Vagina (tissue), 2 donors: ENCODE results near the gene MYH11. TPM values are rescaled to one million over a fixed set of nuclear protein-coding genes. Genes with fewer than 3 reads are reported as not detected.
"Not testable (repeated sequence)": the region's sequence is repeated elsewhere in the genome, so short reads cannot be mapped to it uniquely, and the experiment has no call there.

Experiments
- DNase-seq, 2 donors: peaks; one replicate each; pipeline ENCODE4 v3.0.0-alpha.2; 2017; ENCODE audit errors: extremely low spot score in 2 of 2
- H3K27ac ChIP-seq: fragments of 200-600 bp; sonication (generic); one replicate; pipeline ENCODE4 v1.5.1; 2019
- H3K27me3 ChIP-seq: fragments of 200-600 bp; sonication (generic); one replicate; pipeline ENCODE4 v1.5.1; 2019
- H3K36me3 ChIP-seq, 2 donors: fragments of 200-600 bp; sonication (generic); one replicate each; pipeline ENCODE4 v1.5.1; 2017 to 2019
- H3K4me1 ChIP-seq: fragments of 200-600 bp; sonication (generic); one replicate; pipeline ENCODE4 v1.5.1; 2019
- H3K4me3 ChIP-seq, 2 donors: fragments of 200-600 bp; sonication (generic); 1 replicate in 1 of 2; 2 replicates in 1 of 2; pipeline ENCODE4 v1.5.1; 2016 to 2019
- H3K9me3 ChIP-seq: fragments of 200-600 bp; sonication (generic); one replicate; pipeline ENCODE4 v1.5.1; 2019
- CTCF ChIP-seq, 3 experiments: fragments of 450-650 bp in 2 of 3; fragments of 200-600 bp in 1 of 3; sonication (generic) in 1 of 3; IDR thresholded peaks; one replicate each; pipeline ENCODE4 v1.5.1; 2017 to 2019; ENCODE audit warnings: antibody characterized with exemption in 3 of 3, mild to moderate bottlenecking in 2 of 3, moderate library complexity in 2 of 3
- POLR2A ChIP-seq, 2 donors: fragments of 450-650 bp; IDR thresholded peaks; one replicate each; pipeline ENCODE4 v1.6.1; 2017; ENCODE audit warnings: antibody characterized with exemption in 2 of 2, mild to moderate bottlenecking in 2 of 2, moderate library complexity in 2 of 2
- POLR2AphosphoS5 ChIP-seq, 2 donors: sonication (generic); formaldehyde crosslinking; IDR thresholded peaks; one replicate each; pipeline ENCODE4 v1.9.0; 2017; ENCODE audit warnings: antibody characterized with exemption in 2 of 2, mild to moderate bottlenecking in 2 of 2, low read depth in 1 of 2; ENCODE audit not compliant: insufficient read depth in 1 of 2
- intact Hi-C: fragments of 100-400 bp; cut with DNase I; formaldehyde crosslinking; loops from one replicate; pipeline ENCODE4 v1.15.1; 2023
- total RNA-seq: library from RNA; depleted of rRNA; stranded (reverse); fragments of >200 nt; gene quantifications from one replicate; pipeline ENCODE4 v1.2.3, GENCODE V29; 2016

MYH11 gene
- total RNA-seq, 1 donor from 2014 or later, result 822 TPM

- TF ChIP-seq CTCF (IDR thresholded peaks at IDR 0.05), result no peak
- TF ChIP-seq POLR2A (IDR thresholded peaks at IDR 0.05), result no peak
- TF ChIP-seq POLR2AphosphoS5 (IDR thresholded peaks at IDR 0.05; ENCODE audit: insufficient read depth in 1 of 2, low read depth in 1 of 2), result no peak
- Histone ChIP-seq H3K4me1 (no peaks in the 10 kb centered on the region), H3K36me3 (no peaks in the 10 kb centered on the region)
Observed at GRCh38 chr16:15846510-15846909, 10.3 kb downstream of the MYH11 start.

GRCh38 chr16:15843635-15844279 lies 13.1 kb downstream of the MYH11 start:
- TF ChIP-seq CTCF (IDR thresholded peaks at IDR 0.05), result no peak
- TF ChIP-seq POLR2A (IDR thresholded peaks at IDR 0.05), result no peak
- no peak for TF ChIP-seq POLR2AphosphoS5 (IDR thresholded peaks at IDR 0.05; ENCODE audit: insufficient read depth in 1 of 2, low read depth in 1 of 2)
- Histone ChIP-seq H3K4me1 (no peaks in the 10 kb centered on the region), H3K4me3 (no peak overlapping the region), H3K27ac (no peak overlapping the region), H3K9me3 (no peaks in the 10 kb centered on the region), H3K36me3 (no peaks in the 10 kb centered on the region), H3K27me3 (no peaks in the 10 kb centered on the region)
- DNase-seq, result no peak
- intact Hi-C loops, result no loop called here

More at GRCh38 chr16:15846510-15846909, 10.3 kb downstream of the MYH11 start:
- Histone ChIP-seq H3K9me3 (no peaks in the 10 kb centered on the region), H3K4me3 (peak overlapping the region in 1 of 2 donors; percentile 10), H3K27me3 (no peaks in the 10 kb centered on the region), H3K27ac (no peak overlapping the region)
- DNase-seq, result no peak
- intact Hi-C loops, result no loop called here

- H3K27ac ChIP-seq, H3K4me3 ChIP-seq, H3K27me3 ChIP-seq, H3K9me3 ChIP-seq, H3K4me1 ChIP-seq, H3K36me3 ChIP-seq, intact Hi-C loops, DNase-seq: not testable (repeated sequence)
Observed at GRCh38 chr16:15839204-15839603, 17.6 kb downstream of the MYH11 start.

- H3K4me3 ChIP-seq, result no peak overlapping the region
- H3K36me3 ChIP-seq, result no peaks in the 10 kb centered on the region
- H3K27ac ChIP-seq, result no peak overlapping the region
- intact Hi-C loops, result no loop called here
- H3K9me3 ChIP-seq, result no peaks in the 10 kb centered on the region
- no peak for TF ChIP-seq CTCF (IDR thresholded peaks at IDR 0.05)
- no peak for TF ChIP-seq POLR2A (IDR thresholded peaks at IDR 0.05)
- TF ChIP-seq POLR2AphosphoS5 (IDR thresholded peaks at IDR 0.05; ENCODE audit: insufficient read depth in 1 of 2, low read depth in 1 of 2), result no peak
- H3K27me3 ChIP-seq, result no peaks in the 10 kb centered on the region
- no peak for DNase-seq
- H3K4me1 ChIP-seq, result no peaks in the 10 kb centered on the region
Observed at GRCh38 chr16:15837761-15838160, 19.1 kb downstream of the MYH11 start.

- Histone ChIP-seq H3K4me3 (no peak overlapping the region), H3K36me3 (no peaks in the 10 kb centered on the region), H3K4me1 (no peaks in the 10 kb centered on the region), H3K27me3 (no peaks in the 10 kb centered on the region), H3K9me3 (no peaks in the 10 kb centered on the region), H3K27ac (no peak overlapping the region)
- no peak for DNase-seq
- TF ChIP-seq CTCF (IDR thresholded peaks at IDR 0.05) (no peak), POLR2A (IDR thresholded peaks at IDR 0.05) (no peak), POLR2AphosphoS5 (IDR thresholded peaks at IDR 0.05; ENCODE audit: insufficient read depth in 1 of 2, low read depth in 1 of 2) (no peak)
- intact Hi-C loops, result no loop called here
Observed at GRCh38 chr16:15836965-15837611, 19.7 kb downstream of the MYH11 start.
